ENCODE measurements around the gene HMMR. TPM values are rescaled to one million over a fixed set of nuclear protein-coding genes. Genes with fewer than 3 reads are reported as not detected.

The HMMR gene
- total RNA-seq, 2 experiments from 2014 or later, result 50.5 to 54.5 TPM

DNA sequence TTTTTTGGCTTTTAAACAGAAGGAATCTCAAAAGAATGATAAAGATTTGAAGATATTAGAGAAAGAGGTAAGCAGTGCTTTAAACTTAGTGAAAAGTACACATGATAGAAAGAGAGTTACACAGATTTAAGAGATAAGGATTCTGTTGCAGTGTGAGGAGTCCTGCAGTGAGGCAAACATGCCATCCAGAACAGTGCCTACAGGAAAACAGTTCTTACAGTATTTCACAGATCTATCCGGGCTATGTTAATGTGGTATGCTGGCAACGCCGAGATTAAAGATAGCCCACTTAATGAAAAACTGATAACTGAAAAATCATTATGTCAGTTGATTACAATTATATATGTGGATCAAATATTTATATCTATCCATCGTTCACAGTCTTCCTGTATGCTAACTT lies 7.2 kb downstream of the HMMR start:
- no peaks in the 10 kb centered on the region for H3K27me3 Mint-ChIP-seq
- DNase-seq (no peak), ATAC-seq (ENCODE audit: low read depth) (no peak)
- POLR2A ChIA-PET, result interaction anchor here (0.8 to 1.6 kb wide), 2 partner anchors 30 to 38 kb away, joined by 4 to 6 read pairs; partner anchors contain the start of genes CCNG1 and MAT2B
- H3K4me1 Mint-ChIP-seq, result peaks cover 16% of the 10 kb centered on the region
- no peaks in the 10 kb centered on the region for H3K9me3 Mint-ChIP-seq
- H3K27ac Mint-ChIP-seq, result peak overlapping the region; percentile 28
- peaks cover 34% of the 10 kb centered on the region for H3K36me3 Mint-ChIP-seq
- H3K4me3 Mint-ChIP-seq, result no peak overlapping the region

DNA sequence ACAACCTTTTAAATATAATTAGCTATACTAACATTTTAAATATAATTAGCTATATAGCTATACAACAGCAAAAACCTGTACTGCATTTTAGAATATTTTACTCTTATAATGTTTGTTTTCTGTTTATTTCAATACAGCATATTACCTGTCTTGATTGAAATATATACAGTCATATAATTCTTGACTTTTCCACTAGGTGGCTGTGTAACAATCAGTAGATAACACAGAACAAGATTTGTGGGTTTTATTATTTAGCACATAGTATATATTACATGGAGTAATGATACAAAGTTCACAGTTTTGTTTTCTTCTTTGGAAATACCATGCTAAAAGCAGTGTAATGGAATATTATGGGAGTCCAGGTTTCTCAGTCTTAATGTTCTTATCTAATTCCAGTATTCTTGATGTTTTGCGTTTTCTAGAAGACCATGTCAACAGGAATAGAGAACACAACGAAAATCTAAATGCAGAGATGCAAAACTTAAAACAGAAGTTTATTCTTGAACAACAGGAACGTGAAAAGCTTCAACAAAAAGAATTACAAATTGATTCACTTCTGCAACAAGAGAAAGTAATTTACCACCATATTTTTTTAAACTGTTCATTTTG lies 13.3 kb downstream of the HMMR start:
- POLR2A ChIA-PET, result interaction anchor here (4.3 kb wide), 1 partner anchor 13 kb away, joined by 23 read pairs; the partner anchor contains the start of genes HMMR and NUDCD2
- Mint-ChIP-seq H3K4me3 (no peak overlapping the region), H3K27me3 (no peaks in the 10 kb centered on the region), H3K4me1 (no peaks in the 10 kb centered on the region), H3K9me3 (no peaks in the 10 kb centered on the region), H3K27ac (no peak overlapping the region), H3K36me3 (peaks cover 48% of the 10 kb centered on the region)
- DNase-seq (no peak), ATAC-seq (ENCODE audit: low read depth) (no peak)

DNA sequence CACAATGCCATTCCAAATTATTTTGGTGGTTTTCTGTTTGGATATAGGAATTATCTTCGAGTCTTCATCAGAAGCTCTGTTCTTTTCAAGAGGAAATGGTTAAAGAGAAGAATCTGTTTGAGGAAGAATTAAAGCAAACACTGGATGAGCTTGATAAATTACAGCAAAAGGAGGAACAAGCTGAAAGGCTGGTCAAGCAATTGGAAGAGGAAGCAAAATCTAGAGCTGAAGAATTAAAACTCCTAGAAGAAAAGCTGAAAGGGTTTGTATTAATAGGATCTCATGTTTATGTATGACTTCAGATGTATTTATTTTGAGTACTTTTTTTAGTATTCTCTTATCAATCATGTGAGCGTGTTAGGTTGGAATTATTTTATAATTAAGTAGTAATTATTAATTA lies 15.0 kb downstream of the HMMR start:
- Mint-ChIP-seq H3K36me3 (peaks cover 47% of the 10 kb centered on the region), H3K27me3 (no peaks in the 10 kb centered on the region), H3K27ac (no peak overlapping the region), H3K4me3 (no peak overlapping the region), H3K9me3 (no peaks in the 10 kb centered on the region), H3K4me1 (peaks cover 2% of the 10 kb centered on the region)
- POLR2A ChIA-PET, result interaction anchor here (1.3 to 4.3 kb wide), 2 partner anchors 15 to 30 kb away, joined by 5 to 23 read pairs; partner anchors contain the start of genes HMMR, MAT2B and NUDCD2
- ATAC-seq (ENCODE audit: low read depth), result no peak
- DNase-seq, result no peak

DNA sequence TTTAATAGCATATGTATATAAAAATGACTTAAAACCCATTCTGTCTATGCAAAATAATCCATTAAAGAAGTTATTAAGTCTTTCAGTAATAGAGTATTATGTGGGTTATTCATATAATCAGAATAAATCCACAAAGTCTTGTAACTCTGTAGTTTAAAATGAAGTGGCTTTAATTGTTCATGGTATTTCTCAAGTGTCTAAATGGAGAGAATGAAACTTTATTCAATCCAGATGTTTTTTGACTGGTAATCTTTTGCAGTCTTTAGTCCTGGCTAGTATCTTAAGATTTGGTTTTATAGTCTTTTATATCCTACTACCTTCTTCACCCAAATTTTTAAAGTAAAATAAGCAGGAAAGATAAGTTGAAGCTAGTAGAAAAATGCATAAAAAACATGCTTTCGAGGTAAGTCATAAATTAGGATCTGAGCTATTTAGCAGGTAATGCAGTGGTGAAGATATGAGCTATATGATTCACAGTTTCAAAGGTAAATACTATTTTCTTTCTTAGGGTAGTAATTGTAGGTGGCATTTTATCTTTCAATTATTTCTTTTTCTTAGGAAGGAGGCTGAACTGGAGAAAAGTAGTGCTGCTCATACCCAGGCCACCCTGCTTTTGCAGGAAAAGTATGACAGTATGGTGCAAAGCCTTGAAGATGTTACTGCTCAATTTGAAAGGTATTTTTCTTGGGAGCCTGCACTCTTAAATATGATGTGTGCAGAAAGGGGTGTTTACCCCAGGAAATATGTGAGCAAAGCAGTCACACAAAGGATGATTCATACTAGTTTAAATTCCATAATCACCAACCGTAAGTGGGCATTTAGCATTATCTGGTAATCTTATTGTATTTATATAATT lies 17.9 kb downstream of the HMMR start:
- ATAC-seq (ENCODE audit: low read depth) (no peak), DNase-seq (no peak)
- POLR2A ChIA-PET, result interaction anchor here (1.0 kb wide), 1 partner anchor 19 kb away, joined by 3 read pairs; no protein-coding TSS in a partner anchor
- Mint-ChIP-seq H3K27me3 (no peaks in the 10 kb centered on the region), H3K27ac (no peak overlapping the region), H3K36me3 (peaks cover 45% of the 10 kb centered on the region), H3K4me3 (no peak overlapping the region), H3K4me1 (peaks cover 2% of the 10 kb centered on the region), H3K9me3 (no peaks in the 10 kb centered on the region)

DNA sequence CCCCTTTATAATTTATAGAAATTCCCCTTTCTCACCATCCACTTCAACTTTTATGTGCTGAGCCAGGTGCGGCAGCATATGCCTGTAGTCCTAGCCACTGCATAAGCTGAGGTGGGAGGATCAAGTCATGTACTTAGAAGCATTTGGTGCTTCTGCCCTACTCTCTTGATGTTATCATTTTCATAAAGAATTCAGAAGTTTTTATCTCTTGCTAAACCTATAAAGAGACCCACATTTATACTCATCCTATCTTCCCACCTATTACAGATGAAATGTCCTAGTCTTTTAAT lies 18.5 kb downstream of the HMMR start:
- no peaks in the 10 kb centered on the region for H3K9me3 Mint-ChIP-seq
- H3K4me1 Mint-ChIP-seq, result peaks cover 2% of the 10 kb centered on the region
- H3K27me3 Mint-ChIP-seq, result no peaks in the 10 kb centered on the region
- DNase-seq (no peak), ATAC-seq (ENCODE audit: low read depth) (no peak)
- peaks cover 42% of the 10 kb centered on the region for H3K36me3 Mint-ChIP-seq
- no peak overlapping the region for H3K27ac Mint-ChIP-seq
- POLR2A ChIA-PET, result no interaction called here
- no peak overlapping the region for H3K4me3 Mint-ChIP-seq

DNA sequence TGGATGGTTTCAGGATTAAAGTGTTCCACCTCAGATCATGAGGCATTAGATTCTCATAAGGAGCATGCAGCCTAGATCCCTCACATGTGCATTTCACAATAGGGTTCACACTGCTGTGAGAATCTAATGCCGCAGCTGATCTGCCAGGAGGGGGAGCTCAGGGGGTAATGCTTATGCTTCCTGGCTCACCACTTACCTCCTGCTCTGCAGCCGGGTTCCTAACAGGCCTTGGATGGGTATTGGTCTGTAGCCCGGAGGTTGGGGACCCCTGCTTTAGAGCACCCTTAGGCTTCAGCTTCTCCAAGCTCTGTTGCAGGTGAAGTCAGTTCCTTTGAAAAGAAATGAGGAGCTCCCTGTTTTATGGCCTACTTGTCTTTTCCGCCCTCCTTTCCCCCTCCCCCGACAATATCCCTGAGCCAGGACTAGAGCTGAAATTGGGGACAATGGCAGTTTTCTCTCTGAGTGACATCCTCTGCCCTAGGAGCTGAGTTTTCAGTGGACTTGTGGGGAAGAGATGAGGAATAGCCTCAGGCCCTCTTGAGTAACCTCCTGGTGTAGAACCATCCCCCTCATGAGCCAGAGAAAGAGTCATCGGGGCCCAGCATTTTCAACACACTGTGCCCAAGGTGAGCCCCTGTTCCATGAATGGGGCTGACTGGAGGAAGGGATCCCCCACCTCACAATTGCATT lies 28.8 kb downstream of the HMMR start:
- no peak overlapping the region for H3K4me3 Mint-ChIP-seq
- H3K36me3 Mint-ChIP-seq, result peaks cover 40% of the 10 kb centered on the region
- no peak for DNase-seq
- H3K27me3 Mint-ChIP-seq, result no peaks in the 10 kb centered on the region
- no peaks in the 10 kb centered on the region for H3K4me1 Mint-ChIP-seq
- H3K27ac Mint-ChIP-seq, result no peak overlapping the region
- POLR2A ChIA-PET, result interaction anchor here (3.9 kb wide), 1 partner anchor 28 kb away, joined by 18 read pairs; the partner anchor contains the start of genes HMMR and NUDCD2
- H3K9me3 Mint-ChIP-seq, result no peaks in the 10 kb centered on the region
- ATAC-seq (ENCODE audit: low read depth), result no peak

DNA sequence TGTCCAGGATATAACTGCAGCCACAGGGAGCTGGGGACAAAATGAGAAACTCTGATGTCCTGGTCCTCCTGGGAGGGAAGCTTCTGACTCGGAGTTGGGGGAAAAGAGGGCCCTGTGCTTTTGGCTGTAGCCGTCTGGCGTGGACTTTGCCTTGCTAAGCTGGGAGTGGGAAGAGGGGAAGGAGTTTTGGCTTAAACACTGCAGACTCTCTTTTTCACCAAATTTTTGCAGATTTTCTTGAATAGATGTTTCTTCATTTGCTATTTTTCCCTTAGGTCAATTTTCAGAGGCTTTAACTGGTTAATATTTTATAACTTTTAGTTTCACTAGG lies 29.3 kb downstream of the HMMR start:
- H3K4me1 Mint-ChIP-seq, result no peaks in the 10 kb centered on the region
- H3K27ac Mint-ChIP-seq, result peak overlapping the region; percentile 26
- no peak for ATAC-seq (ENCODE audit: low read depth)
- peaks cover 37% of the 10 kb centered on the region for H3K36me3 Mint-ChIP-seq
- no peaks in the 10 kb centered on the region for H3K9me3 Mint-ChIP-seq
- POLR2A ChIA-PET, result interaction anchor here (3.9 kb wide), 1 partner anchor 29 kb away, joined by 18 read pairs; the partner anchor contains the start of genes HMMR and NUDCD2
- no peak for DNase-seq
- no peaks in the 10 kb centered on the region for H3K27me3 Mint-ChIP-seq
- H3K4me3 Mint-ChIP-seq, result no peak overlapping the region

DNA sequence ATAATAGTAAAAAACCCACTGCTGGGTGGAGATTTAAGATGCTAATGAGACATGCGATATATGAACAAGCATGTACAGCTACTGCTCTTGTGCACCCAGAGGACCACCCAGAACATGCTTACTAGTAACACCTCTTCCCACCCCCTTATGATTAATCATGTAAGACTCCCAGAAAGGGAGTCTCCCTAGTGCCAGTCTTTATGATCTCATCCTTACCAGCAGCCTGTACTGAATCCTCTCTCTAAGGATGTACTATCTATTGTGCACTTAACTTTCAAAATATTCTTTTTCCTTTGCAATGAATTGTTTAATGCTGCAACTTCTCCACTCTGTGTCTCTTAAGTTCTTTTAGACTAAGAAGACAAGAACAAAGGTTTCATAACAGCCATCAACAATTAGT lies 35.9 kb downstream of the HMMR start:
- no peak overlapping the region for H3K4me3 Mint-ChIP-seq
- H3K27me3 Mint-ChIP-seq, result no peaks in the 10 kb centered on the region
- peaks cover 3% of the 10 kb centered on the region for H3K36me3 Mint-ChIP-seq
- no peaks in the 10 kb centered on the region for H3K4me1 Mint-ChIP-seq
- DNase-seq, result no peak
- no peaks in the 10 kb centered on the region for H3K9me3 Mint-ChIP-seq
- ATAC-seq (ENCODE audit: low read depth), result no peak
- H3K27ac Mint-ChIP-seq, result no peak overlapping the region
- POLR2A ChIA-PET, result interaction anchor here (1.0 to 1.6 kb wide), 2 partner anchors 9 to 36 kb away, joined by 3 to 5 read pairs; partner anchors contain the start of genes HMMR, MAT2B and NUDCD2

DNA sequence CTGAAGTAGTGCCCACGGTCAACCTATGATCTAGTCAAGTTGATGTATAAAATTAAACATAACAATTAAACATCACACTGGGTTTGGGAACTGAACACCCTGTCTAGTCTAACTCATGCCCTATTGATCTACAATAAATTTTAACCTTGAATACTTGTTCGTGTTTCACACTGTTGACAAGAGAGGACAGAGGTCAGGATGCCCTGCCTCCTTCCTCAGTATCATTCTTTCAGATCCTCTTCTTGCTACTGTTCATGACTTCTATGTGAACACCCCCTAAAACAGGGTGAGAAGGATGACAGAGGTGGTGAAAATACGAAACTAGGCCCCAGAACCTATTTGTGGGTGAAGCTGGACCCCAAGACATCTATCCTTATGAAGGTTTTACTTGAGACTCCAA lies 36.9 kb downstream of the HMMR start:
- Mint-ChIP-seq H3K4me1 (no peaks in the 10 kb centered on the region), H3K9me3 (no peaks in the 10 kb centered on the region), H3K27ac (no peak overlapping the region), H3K4me3 (no peak overlapping the region), H3K36me3 (peaks cover 2% of the 10 kb centered on the region), H3K27me3 (no peaks in the 10 kb centered on the region)
- POLR2A ChIA-PET, result interaction anchor here (1.0 kb wide), 1 partner anchor 37 kb away, joined by 3 read pairs; the partner anchor contains the start of genes HMMR and NUDCD2
- ATAC-seq (ENCODE audit: low read depth) (no peak), DNase-seq (no peak)

DNA sequence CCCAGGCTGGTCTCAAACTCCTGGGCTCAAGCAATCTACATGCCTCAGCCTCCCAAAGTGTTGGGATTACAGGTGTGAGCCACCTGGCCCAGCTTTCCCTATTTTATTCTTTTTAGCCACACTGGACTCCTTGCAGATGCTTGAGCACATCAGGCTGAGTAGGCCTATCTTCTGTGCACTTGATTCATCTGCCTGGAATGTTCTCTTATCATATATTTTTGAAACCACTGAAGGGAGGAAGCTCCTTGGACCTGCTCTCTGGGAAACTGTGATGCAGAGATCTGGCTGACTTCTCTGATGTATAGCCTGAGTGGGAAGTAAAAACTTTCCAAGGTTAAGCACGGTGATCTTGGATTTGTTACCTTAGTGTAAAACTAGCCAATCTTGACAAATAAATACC lies 38.5 kb downstream of the HMMR start:
- H3K4me3 Mint-ChIP-seq, result no peak overlapping the region
- peaks cover 6% of the 10 kb centered on the region for H3K4me1 Mint-ChIP-seq
- ATAC-seq (ENCODE audit: low read depth), result no peak
- POLR2A ChIA-PET, result interaction anchor here (2.0 kb wide), 1 partner anchor 38 kb away, joined by 11 read pairs; the partner anchor contains the start of genes HMMR and NUDCD2
- no peaks in the 10 kb centered on the region for H3K27me3 Mint-ChIP-seq
- no peaks in the 10 kb centered on the region for H3K9me3 Mint-ChIP-seq
- H3K36me3 Mint-ChIP-seq, result peaks cover 2% of the 10 kb centered on the region
- DNase-seq, result no peak
- no peak overlapping the region for H3K27ac Mint-ChIP-seq

DNA sequence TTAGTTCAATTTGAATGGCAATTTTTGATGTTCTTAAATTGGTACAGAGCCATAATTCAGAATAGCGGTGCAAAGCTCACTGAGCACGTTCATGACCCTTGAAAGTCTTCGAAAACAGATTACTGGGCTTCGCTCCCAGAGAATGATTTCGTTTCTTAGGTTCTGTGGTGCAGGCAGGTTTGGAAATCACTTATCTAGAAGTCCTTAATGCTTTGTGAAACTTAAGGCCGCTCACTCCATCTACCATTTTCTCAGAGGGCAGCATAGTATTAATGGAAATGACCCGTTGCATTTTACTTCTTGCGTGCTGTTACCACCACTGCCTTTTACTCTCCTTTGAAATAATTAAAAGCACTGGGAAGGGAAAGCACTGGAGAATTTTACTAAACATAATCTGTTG lies 42.1 kb downstream of the HMMR start:
- Mint-ChIP-seq H3K27ac (peak overlapping the region; percentile 81), H3K27me3 (no peaks in the 10 kb centered on the region), H3K4me1 (peaks cover 9% of the 10 kb centered on the region), H3K36me3 (no peaks in the 10 kb centered on the region), H3K9me3 (no peaks in the 10 kb centered on the region), H3K4me3 (peak overlapping the region; percentile 95)
- DNase-seq (no peak), ATAC-seq (ENCODE audit: low read depth) (no peak)
- POLR2A ChIA-PET, result interaction anchor here (9.6 kb wide), 1 partner anchor 42 kb away, joined by 177 read pairs; the partner anchor contains the start of genes HMMR and NUDCD2

DNA sequence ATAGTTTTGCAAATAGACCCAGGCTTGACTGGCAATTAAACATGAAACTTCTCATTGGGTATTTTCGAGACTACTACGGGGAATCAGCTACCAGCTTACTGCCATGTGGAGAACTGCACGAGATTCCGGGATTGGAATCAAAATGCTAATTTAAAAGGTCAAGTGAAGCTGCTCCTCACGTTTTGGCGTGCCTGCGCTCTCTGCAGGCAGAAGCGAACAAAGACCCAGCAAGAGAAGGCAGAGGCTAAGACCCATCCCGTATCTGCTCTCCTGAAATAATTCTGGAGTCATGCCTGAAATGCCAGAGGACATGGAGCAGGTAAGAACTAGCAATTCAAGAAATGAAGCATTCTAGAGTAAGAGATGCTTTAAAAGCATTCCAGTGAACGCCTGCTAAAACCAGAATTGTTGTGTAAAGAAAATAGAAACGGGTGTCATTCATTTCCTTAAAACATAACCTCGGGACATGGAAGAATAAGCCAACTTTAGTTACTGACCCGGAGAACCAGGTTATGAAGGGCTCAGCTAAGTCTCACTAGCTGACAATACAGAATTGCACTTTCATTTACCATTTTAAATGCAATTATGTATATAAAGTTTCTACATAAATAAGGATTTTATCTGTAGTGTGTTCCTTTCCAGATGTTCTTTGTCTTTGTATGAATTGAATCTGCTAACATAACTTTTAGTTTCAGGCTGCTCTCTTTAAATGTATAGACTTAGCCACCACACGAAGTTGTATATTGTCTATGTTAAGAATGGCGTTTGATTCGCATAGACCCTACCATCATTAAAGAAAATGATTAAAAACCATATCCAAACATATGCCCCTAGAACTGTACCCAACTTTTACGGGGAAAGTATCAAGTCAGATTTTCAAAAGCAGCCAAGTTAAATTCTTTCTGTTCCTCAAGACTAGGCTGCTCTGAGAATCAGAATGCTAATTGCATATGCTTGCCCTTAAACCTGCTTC lies 43.0 kb downstream of the HMMR start:
- Mint-ChIP-seq H3K36me3 (peaks cover 1% of the 10 kb centered on the region), H3K27me3 (no peaks in the 10 kb centered on the region), H3K9me3 (no peaks in the 10 kb centered on the region), H3K4me1 (peaks cover 17% of the 10 kb centered on the region), H3K27ac (peak overlapping the region; percentile 97), H3K4me3 (peak overlapping the region; percentile 95)
- POLR2A ChIA-PET, result interaction anchor here (9.6 kb wide), 1 partner anchor 43 kb away, joined by 177 read pairs; the partner anchor contains the start of genes HMMR and NUDCD2
- no peak for DNase-seq
- ATAC-seq (ENCODE audit: low read depth), result no peak

All from activated naive CD8-positive, alpha-beta T cell treated with anti-CD3 and anti-CD28 coated beads, Interleukin-2, amount 10 ng/mL, durations not matched to agents 7 days and 5 days (primary cell).